HEK293 (cell line): ENCODE results near the gene TRIM7.

Experiments
- KLF16 ChIP-seq: fragments of 450-650 bp; formaldehyde crosslinking; IDR thresholded peaks from 2 replicates; pipeline ENCODE4 v1.5.1; 2017; ENCODE audit warnings: missing biosample characterization, missing genetic modification characterization
- MYNN ChIP-seq: fragments of 450-650 bp; formaldehyde crosslinking; IDR thresholded peaks from 2 replicates; pipeline ENCODE4 v1.5.1; 2016; ENCODE audit warnings: missing biosample characterization, missing genetic modification characterization, borderline replicate concordance
- ZBTB7A ChIP-seq: fragments of 450-650 bp; formaldehyde crosslinking; IDR thresholded peaks from 2 replicates; pipeline ENCODE4 v1.5.1; 2016; ENCODE audit warnings: low read depth, missing biosample characterization, missing genetic modification characterization
- ZBTB8A ChIP-seq: fragments of 450-650 bp; formaldehyde crosslinking; IDR thresholded peaks from 2 replicates; pipeline ENCODE4 v1.5.1; 2016; ENCODE audit warnings: missing biosample characterization, missing genetic modification characterization
- ZNF140 ChIP-seq: fragments of 450-650 bp; formaldehyde crosslinking; IDR thresholded peaks from 2 replicates; pipeline ENCODE4 v1.5.1; 2016; ENCODE audit warnings: missing biosample characterization, missing genetic modification characterization
- ZNF16 ChIP-seq: fragments of 450-650 bp; formaldehyde crosslinking; IDR thresholded peaks from 2 replicates; pipeline ENCODE4 v1.5.1; 2016; ENCODE audit warnings: low read depth, missing biosample characterization, missing genetic modification characterization
- ZNF223 ChIP-seq: fragments of 450-650 bp; formaldehyde crosslinking; IDR thresholded peaks from 2 replicates; pipeline ENCODE4 v1.5.1; 2016; ENCODE audit warnings: missing biosample characterization, missing genetic modification characterization
- ZNF274 ChIP-seq, 2 experiments: fragments of 200-500 bp in 1 of 2; fragments of 450-650 bp in 1 of 2; sonication (Bioruptor generic) in 1 of 2; formaldehyde crosslinking in 1 of 2; IDR thresholded peaks; 2 replicates each; pipeline versions ENCODE4 v1.5.1 to v1.6.1; 2014 to 2016; ENCODE audit warnings: borderline replicate concordance in 1 of 2, inconsistent platforms in 1 of 2, low read length in 1 of 2, missing biosample characterization in 1 of 2, missing genetic modification characterization in 1 of 2
- ZNF548 ChIP-seq: fragments of 450-650 bp; formaldehyde crosslinking; IDR thresholded peaks from 2 replicates; pipeline ENCODE4 v1.5.1; 2016; ENCODE audit warnings: missing biosample characterization, missing genetic modification characterization
- TF ChIP-seq, protein P1 (sequence below): fragments of 450-650 bp; formaldehyde crosslinking; IDR thresholded peaks from 2 replicates; pipeline ENCODE4 v1.5.1; 2016; ENCODE audit warnings: missing biosample characterization, missing genetic modification characterization
- TF ChIP-seq, protein P2 (sequence below): fragments of 450-650 bp; formaldehyde crosslinking; IDR thresholded peaks from 2 replicates; pipeline ENCODE4 v1.5.1; 2016; ENCODE audit warnings: missing biosample characterization, missing genetic modification characterization
- TF ChIP-seq, protein P3 (sequence below): fragments of 450-650 bp; formaldehyde crosslinking; IDR thresholded peaks from 2 replicates; pipeline ENCODE4 v1.5.1; 2016; ENCODE audit warnings: missing biosample characterization, missing genetic modification characterization
- TF ChIP-seq, protein P4 (sequence below): fragments of 450-650 bp; formaldehyde crosslinking; IDR thresholded peaks from 2 replicates; pipeline ENCODE4 v1.5.1; 2016; ENCODE audit warnings: missing biosample characterization, missing genetic modification characterization
- TF ChIP-seq, protein P5 (sequence below): fragments of 450-650 bp; formaldehyde crosslinking; IDR thresholded peaks from 2 replicates; pipeline ENCODE4 v1.5.0; 2017; ENCODE audit warnings: missing biosample characterization, missing genetic modification characterization, borderline replicate concordance

DNA sequence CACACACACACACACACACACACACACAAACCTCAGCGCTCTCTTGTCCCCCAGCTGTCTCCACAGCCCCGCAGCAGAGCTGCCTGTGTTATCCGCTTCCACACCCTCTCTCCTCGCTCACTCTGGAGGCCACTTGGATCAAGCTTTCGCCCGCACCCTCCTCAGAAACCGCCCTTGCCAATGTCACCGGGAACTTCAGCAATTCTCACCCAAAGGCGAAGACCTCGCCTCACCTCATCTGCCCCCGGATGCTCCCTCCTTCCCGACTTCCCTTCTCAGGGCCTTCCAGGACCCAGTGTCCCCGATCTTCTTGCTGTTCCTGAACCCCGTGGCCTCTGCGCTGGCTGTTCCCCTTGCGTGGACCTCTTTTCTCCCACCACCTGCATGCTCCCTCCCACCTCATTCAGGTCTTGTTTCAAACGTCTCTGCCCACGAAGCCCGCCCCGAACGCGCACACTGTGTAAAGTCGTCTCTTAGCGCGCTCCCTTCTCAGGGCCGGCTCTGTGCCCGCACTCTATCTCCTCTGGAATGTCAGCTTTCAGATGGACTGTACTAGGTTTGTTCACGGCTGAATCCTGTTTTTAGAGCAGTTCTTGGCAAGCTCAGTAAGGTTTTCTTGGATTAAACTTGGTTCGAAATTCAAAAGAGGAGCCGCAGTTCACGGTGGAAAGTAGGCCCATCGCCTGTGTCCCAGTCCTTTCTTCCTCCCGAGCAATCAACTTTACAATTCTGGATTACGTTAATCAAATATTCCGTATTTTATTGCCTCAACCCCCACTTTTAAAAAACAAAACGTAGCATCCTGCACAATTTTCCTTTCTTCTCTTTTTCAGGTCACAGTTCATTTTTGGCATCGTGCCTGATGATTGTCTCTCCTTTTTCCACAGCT, 1.0 kb upstream of the TRIM7 start:
- TF ChIP-seq, protein P1, sequence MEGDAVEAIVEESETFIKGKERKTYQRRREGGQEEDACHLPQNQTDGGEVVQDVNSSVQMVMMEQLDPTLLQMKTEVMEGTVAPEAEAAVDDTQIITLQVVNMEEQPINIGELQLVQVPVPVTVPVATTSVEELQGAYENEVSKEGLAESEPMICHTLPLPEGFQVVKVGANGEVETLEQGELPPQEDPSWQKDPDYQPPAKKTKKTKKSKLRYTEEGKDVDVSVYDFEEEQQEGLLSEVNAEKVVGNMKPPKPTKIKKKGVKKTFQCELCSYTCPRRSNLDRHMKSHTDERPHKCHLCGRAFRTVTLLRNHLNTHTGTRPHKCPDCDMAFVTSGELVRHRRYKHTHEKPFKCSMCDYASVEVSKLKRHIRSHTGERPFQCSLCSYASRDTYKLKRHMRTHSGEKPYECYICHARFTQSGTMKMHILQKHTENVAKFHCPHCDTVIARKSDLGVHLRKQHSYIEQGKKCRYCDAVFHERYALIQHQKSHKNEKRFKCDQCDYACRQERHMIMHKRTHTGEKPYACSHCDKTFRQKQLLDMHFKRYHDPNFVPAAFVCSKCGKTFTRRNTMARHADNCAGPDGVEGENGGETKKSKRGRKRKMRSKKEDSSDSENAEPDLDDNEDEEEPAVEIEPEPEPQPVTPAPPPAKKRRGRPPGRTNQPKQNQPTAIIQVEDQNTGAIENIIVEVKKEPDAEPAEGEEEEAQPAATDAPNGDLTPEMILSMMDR = no peak
- TF ChIP-seq ZBTB7A = no peak
- no peak for TF ChIP-seq KLF16 (tag by site-specific recombination)
- TF ChIP-seq ZNF274 (IDR thresholded peaks at IDR 0.05; ENCODE audit: low read length) = no peak
- TF ChIP-seq ZNF274 (tag by site-specific recombination; IDR thresholded peaks at IDR 0.05; ENCODE audit: borderline replicate concordance) = no peak
- TF ChIP-seq, protein P2, sequence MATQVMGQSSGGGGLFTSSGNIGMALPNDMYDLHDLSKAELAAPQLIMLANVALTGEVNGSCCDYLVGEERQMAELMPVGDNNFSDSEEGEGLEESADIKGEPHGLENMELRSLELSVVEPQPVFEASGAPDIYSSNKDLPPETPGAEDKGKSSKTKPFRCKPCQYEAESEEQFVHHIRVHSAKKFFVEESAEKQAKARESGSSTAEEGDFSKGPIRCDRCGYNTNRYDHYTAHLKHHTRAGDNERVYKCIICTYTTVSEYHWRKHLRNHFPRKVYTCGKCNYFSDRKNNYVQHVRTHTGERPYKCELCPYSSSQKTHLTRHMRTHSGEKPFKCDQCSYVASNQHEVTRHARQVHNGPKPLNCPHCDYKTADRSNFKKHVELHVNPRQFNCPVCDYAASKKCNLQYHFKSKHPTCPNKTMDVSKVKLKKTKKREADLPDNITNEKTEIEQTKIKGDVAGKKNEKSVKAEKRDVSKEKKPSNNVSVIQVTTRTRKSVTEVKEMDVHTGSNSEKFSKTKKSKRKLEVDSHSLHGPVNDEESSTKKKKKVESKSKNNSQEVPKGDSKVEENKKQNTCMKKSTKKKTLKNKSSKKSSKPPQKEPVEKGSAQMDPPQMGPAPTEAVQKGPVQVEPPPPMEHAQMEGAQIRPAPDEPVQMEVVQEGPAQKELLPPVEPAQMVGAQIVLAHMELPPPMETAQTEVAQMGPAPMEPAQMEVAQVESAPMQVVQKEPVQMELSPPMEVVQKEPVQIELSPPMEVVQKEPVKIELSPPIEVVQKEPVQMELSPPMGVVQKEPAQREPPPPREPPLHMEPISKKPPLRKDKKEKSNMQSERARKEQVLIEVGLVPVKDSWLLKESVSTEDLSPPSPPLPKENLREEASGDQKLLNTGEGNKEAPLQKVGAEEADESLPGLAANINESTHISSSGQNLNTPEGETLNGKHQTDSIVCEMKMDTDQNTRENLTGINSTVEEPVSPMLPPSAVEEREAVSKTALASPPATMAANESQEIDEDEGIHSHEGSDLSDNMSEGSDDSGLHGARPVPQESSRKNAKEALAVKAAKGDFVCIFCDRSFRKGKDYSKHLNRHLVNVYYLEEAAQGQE (tag by site-specific recombination) = no peak
- TF ChIP-seq, protein P3, sequence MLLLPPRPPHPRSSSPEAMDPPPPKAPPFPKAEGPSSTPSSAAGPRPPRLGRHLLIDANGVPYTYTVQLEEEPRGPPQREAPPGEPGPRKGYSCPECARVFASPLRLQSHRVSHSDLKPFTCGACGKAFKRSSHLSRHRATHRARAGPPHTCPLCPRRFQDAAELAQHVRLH (tag by site-specific recombination) = no peak
- TF ChIP-seq ZBTB8A (tag by site-specific recombination) = no peak
- no peak for TF ChIP-seq ZNF16 (tag by site-specific recombination)
- TF ChIP-seq ZNF548 (tag by site-specific recombination) = no peak
- TF ChIP-seq MYNN (tag by site-specific recombination) = no peak
- TF ChIP-seq ZNF223 (tag by site-specific recombination) = no peak
- TF ChIP-seq, protein P4, sequence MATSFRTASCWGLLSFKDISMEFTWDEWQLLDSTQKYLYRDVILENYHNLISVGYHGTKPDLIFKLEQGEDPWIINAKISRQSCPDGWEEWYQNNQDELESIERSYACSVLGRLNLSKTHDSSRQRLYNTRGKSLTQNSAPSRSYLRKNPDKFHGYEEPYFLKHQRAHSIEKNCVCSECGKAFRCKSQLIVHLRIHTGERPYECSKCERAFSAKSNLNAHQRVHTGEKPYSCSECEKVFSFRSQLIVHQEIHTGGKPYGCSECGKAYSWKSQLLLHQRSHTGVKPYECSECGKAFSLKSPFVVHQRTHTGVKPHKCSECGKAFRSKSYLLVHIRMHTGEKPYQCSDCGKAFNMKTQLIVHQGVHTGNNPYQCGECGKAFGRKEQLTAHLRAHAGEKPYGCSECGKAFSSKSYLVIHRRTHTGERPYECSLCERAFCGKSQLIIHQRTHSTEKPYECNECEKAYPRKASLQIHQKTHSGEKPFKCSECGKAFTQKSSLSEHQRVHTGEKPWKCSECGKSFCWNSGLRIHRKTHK (tag by site-specific recombination) = no peak
- TF ChIP-seq, protein P5, sequence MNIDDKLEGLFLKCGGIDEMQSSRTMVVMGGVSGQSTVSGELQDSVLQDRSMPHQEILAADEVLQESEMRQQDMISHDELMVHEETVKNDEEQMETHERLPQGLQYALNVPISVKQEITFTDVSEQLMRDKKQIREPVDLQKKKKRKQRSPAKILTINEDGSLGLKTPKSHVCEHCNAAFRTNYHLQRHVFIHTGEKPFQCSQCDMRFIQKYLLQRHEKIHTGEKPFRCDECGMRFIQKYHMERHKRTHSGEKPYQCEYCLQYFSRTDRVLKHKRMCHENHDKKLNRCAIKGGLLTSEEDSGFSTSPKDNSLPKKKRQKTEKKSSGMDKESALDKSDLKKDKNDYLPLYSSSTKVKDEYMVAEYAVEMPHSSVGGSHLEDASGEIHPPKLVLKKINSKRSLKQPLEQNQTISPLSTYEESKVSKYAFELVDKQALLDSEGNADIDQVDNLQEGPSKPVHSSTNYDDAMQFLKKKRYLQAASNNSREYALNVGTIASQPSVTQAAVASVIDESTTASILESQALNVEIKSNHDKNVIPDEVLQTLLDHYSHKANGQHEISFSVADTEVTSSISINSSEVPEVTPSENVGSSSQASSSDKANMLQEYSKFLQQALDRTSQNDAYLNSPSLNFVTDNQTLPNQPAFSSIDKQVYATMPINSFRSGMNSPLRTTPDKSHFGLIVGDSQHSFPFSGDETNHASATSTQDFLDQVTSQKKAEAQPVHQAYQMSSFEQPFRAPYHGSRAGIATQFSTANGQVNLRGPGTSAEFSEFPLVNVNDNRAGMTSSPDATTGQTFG (tag by site-specific recombination) = no peak
- no peak for TF ChIP-seq ZNF140
